Natural killer cell (primary cell): ENCODE data around the gene GNAT3. TPM values are rescaled to one million over a fixed set of nuclear protein-coding genes. Genes with fewer than 3 reads are reported as not detected.

ENCODE experiments used
- ATAC-seq, 3 donors: fragments of 150-1000 bp in 2 of 3; fragments of 200-7000 bp in 1 of 3; cut with Tn5 transposase; 1 replicate in 1 of 3; 2 replicates in 2 of 3; pipeline ENCODE4 v1.10.0; 2021; ENCODE audit warnings: mild to moderate bottlenecking in 2 of 3, moderate library complexity in 2 of 3
- DNase-seq, 2 donors: peaks; one replicate each; pipeline versions ENCODE4 v3.0.0 to v3.0.0-alpha.2; 2013 to 2021; ENCODE audit warnings: mixed read lengths in 1 of 2
- H3K27ac ChIP-seq: one replicate; pipeline ENCODE4 v1.5.1; 2013; ENCODE audit warnings: mild to moderate bottlenecking, low read length
- H3K27me3 ChIP-seq: one replicate; pipeline ENCODE4 v1.6.1; 2013; ENCODE audit warnings: low read length; ENCODE audit not compliant: control insufficient read depth, insufficient read depth
- H3K36me3 ChIP-seq: one replicate; pipeline ENCODE4 v1.6.1; 2013; ENCODE audit warnings: low read length; ENCODE audit not compliant: control insufficient read depth, insufficient read depth
- H3K4me1 ChIP-seq: one replicate; pipeline ENCODE4 v1.6.1; 2013; ENCODE audit warnings: low read length; ENCODE audit not compliant: control insufficient read depth, insufficient read depth
- H3K4me3 ChIP-seq: one replicate; pipeline ENCODE4 v1.5.1; 2013; ENCODE audit warnings: low read length
- H3K9me3 ChIP-seq: one replicate; pipeline ENCODE4 v1.6.1; 2013; ENCODE audit warnings: low read length; ENCODE audit not compliant: control insufficient read depth, insufficient read depth
- H3K27ac Mint-ChIP-seq, 2 donors: one replicate each; pipeline ENCODE4 v1.8.0; 2022; ENCODE audit warnings: mild to moderate bottlenecking in 2 of 2, mixed read lengths in 2 of 2, moderate library complexity in 1 of 2
- H3K27me3 Mint-ChIP-seq, 2 donors: one replicate each; pipeline ENCODE4 v1.8.0; 2022; ENCODE audit warnings: low read depth in 2 of 2, mixed read lengths in 2 of 2
- H3K36me3 Mint-ChIP-seq: one replicate; pipeline ENCODE4 v1.8.0; 2022; ENCODE audit warnings: mixed read lengths
- H3K4me1 Mint-ChIP-seq, 2 donors: one replicate each; pipeline ENCODE4 v1.8.0; 2022; ENCODE audit warnings: mixed read lengths in 2 of 2
- H3K4me3 Mint-ChIP-seq: one replicate; pipeline ENCODE4 v1.8.0; 2022; ENCODE audit warnings: mild to moderate bottlenecking, moderate library complexity, mixed read lengths
- H3K9me3 Mint-ChIP-seq, 2 donors: one replicate each; pipeline ENCODE4 v1.8.0; 2022; ENCODE audit warnings: mixed read lengths in 2 of 2
- CTCF ChIP-seq: fragments of 200-600 bp; IDR thresholded peaks from one replicate; pipeline ENCODE4 v1.8.0; 2022; ENCODE audit warnings: antibody characterized with exemption
- WGBS: methylation state at CpG from one replicate; pipeline ENCODE4 v1.1.7; 2013; ENCODE audit warnings: missing lambda C conversion rate; ENCODE audit not compliant: insufficient coverage; 5-methylcytosine and 5-hydroxymethylcytosine counted together
- intact Hi-C: fragments of 100-400 bp; cut with micrococcal nuclease; formaldehyde crosslinking; loops from one replicate; pipeline ENCODE4 v1.14.2; 2022
- total RNA-seq, 4 donors: library from RNA; stranded (reverse); fragments of 120-200 nt in 1 of 4; gene quantifications; one replicate each; pipeline versions ENCODE4 v1.2.3 to v1.2.4, GENCODE V29; 2013 to 2022

The GNAT3 gene
- total RNA-seq, 3 donors from 2014 or later (not counting 1 experiment from before 2014, with no cell fraction given): not detected

- no peaks in the 10 kb centered on the region for H3K27me3 ChIP-seq
- peaks cover 2 to 3% of the 10 kb centered on the region in 2 donors for H3K9me3 Mint-ChIP-seq
- intact Hi-C loops: no loop called here
- H3K36me3 Mint-ChIP-seq: no peaks in the 10 kb centered on the region
- no peak overlapping the region for H3K4me3 ChIP-seq
- no peaks in the 10 kb centered on the region for H3K4me1 Mint-ChIP-seq
- no peak overlapping the region for H3K27ac ChIP-seq
- H3K4me1 ChIP-seq: no peaks in the 10 kb centered on the region
- H3K4me3 Mint-ChIP-seq: no peak overlapping the region
- ATAC-seq: no peak
- WGBS: no CpG with 5 or more reads among the region's 1 CpG
- H3K9me3 ChIP-seq: no peaks in the 10 kb centered on the region
- TF ChIP-seq CTCF: no peak
- no peaks in the 10 kb centered on the region for H3K27me3 Mint-ChIP-seq
- DNase-seq: no peak
- H3K27ac Mint-ChIP-seq: no peak overlapping the region
- H3K36me3 ChIP-seq: no peaks in the 10 kb centered on the region
Observed at GRCh38 chr7:80466636-80467035, 45.2 kb downstream of the GNAT3 start.

- Mint-ChIP-seq H3K27ac (no peak overlapping the region), H3K9me3 (peaks cover 0 to 2% of the 10 kb centered on the region in 2 donors), H3K27me3 (no peaks in the 10 kb centered on the region), H3K4me1 (no peaks in the 10 kb centered on the region), H3K4me3 (no peak overlapping the region), H3K36me3 (no peaks in the 10 kb centered on the region)
- H3K9me3 ChIP-seq: no peaks in the 10 kb centered on the region
- no peak overlapping the region for H3K4me3 ChIP-seq
- ATAC-seq (no peak), DNase-seq (no peak)
- H3K36me3 ChIP-seq: no peaks in the 10 kb centered on the region
- no peak for TF ChIP-seq CTCF
- intact Hi-C loops: no loop called here
- no peaks in the 10 kb centered on the region for H3K27me3 ChIP-seq
- no peaks in the 10 kb centered on the region for H3K4me1 ChIP-seq
- no peak overlapping the region for H3K27ac ChIP-seq
Observed at GRCh38 chr7:80464211-80464610, 47.7 kb downstream of the GNAT3 start.

GRCh38 chr7:80463272-80463920 lies 48.5 kb downstream of the GNAT3 start:
- H3K36me3 Mint-ChIP-seq: no peaks in the 10 kb centered on the region
- H3K4me1 ChIP-seq: no peaks in the 10 kb centered on the region
- no peak overlapping the region for H3K4me3 Mint-ChIP-seq
- no peaks in the 10 kb centered on the region for H3K4me1 Mint-ChIP-seq
- peaks cover 1 to 2% of the 10 kb centered on the region in 2 donors for H3K9me3 Mint-ChIP-seq
- H3K36me3 ChIP-seq: no peaks in the 10 kb centered on the region
- H3K9me3 ChIP-seq: no peaks in the 10 kb centered on the region
- TF ChIP-seq CTCF: no peak
- H3K27me3 ChIP-seq: no peaks in the 10 kb centered on the region
- no peaks in the 10 kb centered on the region for H3K27me3 Mint-ChIP-seq
- intact Hi-C loops: no loop called here
- H3K27ac Mint-ChIP-seq: no peak overlapping the region
- no peak for DNase-seq
- no peak overlapping the region for H3K27ac ChIP-seq
- WGBS: 83% methylated on average over 4 of the region's 4 CpGs
- no peak for ATAC-seq
- no peak overlapping the region for H3K4me3 ChIP-seq

- H3K4me1 Mint-ChIP-seq: no peaks in the 10 kb centered on the region
- WGBS: 90% methylated on average over 1 of the region's 1 CpG
- H3K36me3 ChIP-seq: no peaks in the 10 kb centered on the region
- H3K9me3 Mint-ChIP-seq: peaks cover 2 to 3% of the 10 kb centered on the region in 2 donors
- H3K9me3 ChIP-seq: no peaks in the 10 kb centered on the region
- H3K27me3 ChIP-seq: no peaks in the 10 kb centered on the region
- no peaks in the 10 kb centered on the region for H3K27me3 Mint-ChIP-seq
- intact Hi-C loops: no loop called here
- H3K4me3 ChIP-seq: no peak overlapping the region
- no peaks in the 10 kb centered on the region for H3K36me3 Mint-ChIP-seq
- no peak for TF ChIP-seq CTCF
- H3K4me3 Mint-ChIP-seq: no peak overlapping the region
- DNase-seq (no peak), ATAC-seq (no peak)
- no peaks in the 10 kb centered on the region for H3K4me1 ChIP-seq
- no peak overlapping the region for H3K27ac Mint-ChIP-seq
- H3K27ac ChIP-seq: no peak overlapping the region
Observed at GRCh38 chr7:80460857-80461256, 51.0 kb downstream of the GNAT3 start.
